Measurements from ENCODE around the gene CENPK. TPM values are rescaled to one million over a fixed set of nuclear protein-coding genes. Genes with fewer than 3 reads are reported as not detected.

The CENPK gene
- total RNA-seq, 1 donor from 2014 or later = 2.0 TPM

GRCh38 chr5:65475336-65475735, 87.6 kb downstream of the CENPK start:
- intact Hi-C loops (cut with DNase I) = no loop called here
- ATAC-seq (no peak), DNase-seq (ENCODE audit: missing footprints) (no peak)

- intact Hi-C loops (cut with DNase I) = no loop called here
- ATAC-seq (no peak), DNase-seq (ENCODE audit: missing footprints) (no peak)
These were observed 88.7 kb downstream of the CENPK start for GRCh38 chr5:65474130-65474711.

- ATAC-seq (no peak), DNase-seq (ENCODE audit: missing footprints) (no peak)
- intact Hi-C loops (cut with DNase I) = no loop called here
These were observed 94.3 kb downstream of the CENPK start for GRCh38 chr5:65468633-65469032.

Other genes starting within 250 kb of the CENPK start
- gene ADAMTS6, start 81.2 kb downstream of the CENPK start, total RNA-seq = 0.73 TPM
- gene PPWD1, start 128 bp upstream of the CENPK start, total RNA-seq = 17.6 TPM
- gene TRIM23, start 61.2 kb upstream of the CENPK start, total RNA-seq = 18.1 TPM
- gene SHLD3, start 61.9 kb upstream of the CENPK start, total RNA-seq = 1.7 TPM
- gene TRAPPC13, start 61.9 kb upstream of the CENPK start, total RNA-seq = 18.2 TPM
- 4.3 TPM for gene SGTB, start 158.9 kb upstream of the CENPK start, total RNA-seq
- gene NLN, start 159.0 kb upstream of the CENPK start, total RNA-seq = 16.5 TPM